PC-9 (cell line): ENCODE measurements around the gene NEB.

ENCODE experiments used
- EZH2 ChIP-seq: fragments of 200-600 bp; sonication (generic); IDR thresholded peaks from 2 replicates; pipeline ENCODE4 v1.8.0; 2017; ENCODE audit warnings: antibody characterized with exemption, low read depth
- TF ChIP-seq, protein P1 (sequence below): fragments of 200-600 bp; sonication (generic); conservative IDR thresholded peaks from 2 replicates; pipeline ENCODE4 v1.6.1; 2017; ENCODE audit warnings: mixed run types, antibody characterized with exemption, mild to moderate bottlenecking, moderate library complexity

DNA sequence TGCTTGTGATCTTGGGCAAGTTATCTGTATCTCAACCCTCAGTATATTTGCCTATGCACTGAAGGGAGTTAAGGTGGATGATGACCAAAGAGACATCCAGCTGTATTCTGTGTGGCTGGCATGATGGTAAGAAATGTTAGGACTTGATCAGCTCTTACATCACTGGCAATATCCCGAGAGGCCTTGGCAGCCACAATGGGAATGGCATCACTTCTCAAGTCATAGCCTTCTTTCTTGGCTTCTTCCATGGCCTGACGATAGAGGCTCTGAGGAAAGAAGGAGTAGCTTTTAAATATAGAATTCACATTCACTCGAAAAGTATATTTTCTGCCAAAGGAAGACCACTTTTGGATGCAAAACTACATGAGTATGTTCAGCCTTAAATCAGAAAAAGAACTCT lies 113.5 kb downstream of the NEB start:
- TF ChIP-seq, protein P1, sequence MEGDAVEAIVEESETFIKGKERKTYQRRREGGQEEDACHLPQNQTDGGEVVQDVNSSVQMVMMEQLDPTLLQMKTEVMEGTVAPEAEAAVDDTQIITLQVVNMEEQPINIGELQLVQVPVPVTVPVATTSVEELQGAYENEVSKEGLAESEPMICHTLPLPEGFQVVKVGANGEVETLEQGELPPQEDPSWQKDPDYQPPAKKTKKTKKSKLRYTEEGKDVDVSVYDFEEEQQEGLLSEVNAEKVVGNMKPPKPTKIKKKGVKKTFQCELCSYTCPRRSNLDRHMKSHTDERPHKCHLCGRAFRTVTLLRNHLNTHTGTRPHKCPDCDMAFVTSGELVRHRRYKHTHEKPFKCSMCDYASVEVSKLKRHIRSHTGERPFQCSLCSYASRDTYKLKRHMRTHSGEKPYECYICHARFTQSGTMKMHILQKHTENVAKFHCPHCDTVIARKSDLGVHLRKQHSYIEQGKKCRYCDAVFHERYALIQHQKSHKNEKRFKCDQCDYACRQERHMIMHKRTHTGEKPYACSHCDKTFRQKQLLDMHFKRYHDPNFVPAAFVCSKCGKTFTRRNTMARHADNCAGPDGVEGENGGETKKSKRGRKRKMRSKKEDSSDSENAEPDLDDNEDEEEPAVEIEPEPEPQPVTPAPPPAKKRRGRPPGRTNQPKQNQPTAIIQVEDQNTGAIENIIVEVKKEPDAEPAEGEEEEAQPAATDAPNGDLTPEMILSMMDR, result no peak
- no peak for TF ChIP-seq EZH2
